Duodenal mucosa (tissue), 2 donors: Measurements from ENCODE around the gene CANT1.
"Not testable (repeated sequence)": the region's sequence is repeated elsewhere in the genome, so short reads cannot be mapped to it uniquely, and the experiment has no call there.

Experiments
- H3K27ac ChIP-seq: one replicate; pipeline ENCODE4 v1.7.0; 2013; ENCODE audit warnings: low read depth, low read length
- H3K27me3 ChIP-seq, 2 donors: one replicate each; pipeline ENCODE4 v1.7.0; 2013; ENCODE audit warnings: low read length in 2 of 2, control low read depth in 1 of 2; ENCODE audit not compliant: insufficient read depth in 2 of 2, control insufficient read depth in 1 of 2
- H3K36me3 ChIP-seq, 2 donors: one replicate each; pipeline ENCODE4 v1.7.0; 2013; ENCODE audit warnings: low read length in 2 of 2, control low read depth in 1 of 2; ENCODE audit not compliant: insufficient read depth in 2 of 2, control insufficient read depth in 1 of 2
- H3K4me1 ChIP-seq, 2 donors: one replicate each; pipeline ENCODE4 v1.7.0; 2013; ENCODE audit warnings: low read length in 2 of 2, control low read depth in 1 of 2; ENCODE audit not compliant: insufficient read depth in 2 of 2, control insufficient read depth in 1 of 2
- H3K4me3 ChIP-seq, 2 donors: one replicate each; pipeline ENCODE4 v1.7.0; 2013; ENCODE audit warnings: low read length in 2 of 2, low read depth in 1 of 2
- H3K9ac ChIP-seq, 2 donors: one replicate each; pipeline ENCODE4 v1.7.0; 2013; ENCODE audit warnings: low read length in 2 of 2, low read depth in 1 of 2
- H3K9me3 ChIP-seq, 2 donors: one replicate each; pipeline ENCODE4 v1.7.0; 2013; ENCODE audit warnings: low read length in 2 of 2, control low read depth in 1 of 2; ENCODE audit not compliant: control insufficient read depth in 1 of 2

Gene CANT1

DNA sequence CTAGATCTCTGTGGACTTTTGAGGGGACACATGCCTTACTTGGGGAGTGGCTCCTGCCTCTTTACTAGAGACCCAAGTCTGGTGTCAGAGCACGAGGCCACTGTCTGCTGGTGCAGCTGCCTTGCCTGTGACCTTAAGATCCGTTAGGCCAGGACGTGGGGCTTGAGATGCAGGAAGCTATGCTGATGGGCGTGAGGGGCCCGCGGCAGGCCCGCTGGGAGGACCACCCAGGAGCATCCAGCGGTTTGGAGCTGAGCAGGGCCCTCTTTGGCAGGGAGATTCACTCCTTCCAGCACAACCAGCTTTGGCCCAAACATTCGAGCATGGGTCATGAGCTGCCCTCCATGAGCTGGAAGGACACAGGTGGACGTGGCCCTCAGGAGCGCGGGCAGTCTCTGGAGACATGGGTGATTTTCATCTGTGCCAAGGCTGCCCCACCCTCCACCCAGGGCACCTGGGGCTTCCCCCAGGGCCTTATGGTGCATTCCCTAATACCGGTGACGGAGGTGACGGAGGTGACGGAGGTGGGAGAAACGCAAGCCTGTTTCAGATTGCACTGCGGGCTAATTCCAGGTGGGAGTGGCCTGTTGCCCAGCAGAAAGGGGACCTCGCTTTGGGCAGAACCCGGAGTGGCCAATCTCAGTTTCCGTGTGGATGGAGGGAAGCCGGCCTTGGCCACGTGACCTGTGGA is 42.5 kb downstream of the CANT1 start:
- Histone ChIP-seq H3K9me3 (no peaks in the 10 kb centered on the region), H3K27me3 (no peaks in the 10 kb centered on the region), H3K36me3 (peaks cover 3 to 44% of the 10 kb centered on the region in 2 donors), H3K4me3 (no peak overlapping the region), H3K9ac (no peak overlapping the region), H3K27ac (no peak overlapping the region), H3K4me1 (peaks cover 17 to 34% of the 10 kb centered on the region in 2 donors)

GRCh38 chr17:78966123-78966813 is 43.3 kb downstream of the CANT1 start:
- Histone ChIP-seq H3K9ac (no peak overlapping the region), H3K36me3 (peaks cover 3 to 42% of the 10 kb centered on the region in 2 donors), H3K4me3 (no peak overlapping the region), H3K27ac (no peak overlapping the region), H3K9me3 (no peaks in the 10 kb centered on the region), H3K27me3 (no peaks in the 10 kb centered on the region), H3K4me1 (peaks cover 13 to 30% of the 10 kb centered on the region in 2 donors)

GRCh38 chr17:78965491-78965924 is 44.1 kb downstream of the CANT1 start:
- Histone ChIP-seq H3K27me3 (no peaks in the 10 kb centered on the region), H3K9ac (no peak overlapping the region), H3K27ac (no peak overlapping the region), H3K9me3 (no peaks in the 10 kb centered on the region), H3K36me3 (peaks cover 3 to 38% of the 10 kb centered on the region in 2 donors), H3K4me1 (peaks cover 6 to 22% of the 10 kb centered on the region in 2 donors), H3K4me3 (no peak overlapping the region)

GRCh38 chr17:78963378-78963777 is 46.2 kb downstream of the CANT1 start:
- Histone ChIP-seq H3K27ac (no peak overlapping the region), H3K27me3 (no peaks in the 10 kb centered on the region), H3K4me1 (peaks cover 10 to 18% of the 10 kb centered on the region in 2 donors), H3K9ac (no peak overlapping the region), H3K9me3 (no peaks in the 10 kb centered on the region), H3K4me3 (no peak overlapping the region), H3K36me3 (peaks cover 0 to 22% of the 10 kb centered on the region in 2 donors)

DNA sequence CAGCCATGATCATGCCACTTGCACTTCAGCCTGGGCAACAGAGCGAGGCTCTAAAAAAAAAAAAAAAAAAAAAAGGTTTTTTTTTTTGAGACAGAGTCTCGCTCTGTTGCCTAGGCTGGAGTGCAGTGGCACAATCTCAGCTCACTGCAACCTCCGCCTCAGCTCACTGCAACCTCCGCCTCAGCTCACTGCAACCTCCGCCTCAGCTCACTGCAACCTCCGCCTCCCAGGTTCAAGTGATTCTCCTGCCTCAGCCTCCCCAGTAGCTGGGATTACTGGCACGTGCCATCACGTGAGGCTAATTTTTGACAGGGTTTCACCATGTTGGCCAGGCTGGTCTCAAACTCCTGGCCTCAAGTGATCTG is 46.6 kb downstream of the CANT1 start:
- Histone ChIP-seq H3K4me1 (peaks cover 10 to 18% of the 10 kb centered on the region in 2 donors), H3K36me3 (peaks cover 0 to 18% of the 10 kb centered on the region in 2 donors)
- not testable (repeated sequence) for H3K9ac ChIP-seq, H3K27ac ChIP-seq, H3K9me3 ChIP-seq, H3K4me3 ChIP-seq, H3K27me3 ChIP-seq

DNA sequence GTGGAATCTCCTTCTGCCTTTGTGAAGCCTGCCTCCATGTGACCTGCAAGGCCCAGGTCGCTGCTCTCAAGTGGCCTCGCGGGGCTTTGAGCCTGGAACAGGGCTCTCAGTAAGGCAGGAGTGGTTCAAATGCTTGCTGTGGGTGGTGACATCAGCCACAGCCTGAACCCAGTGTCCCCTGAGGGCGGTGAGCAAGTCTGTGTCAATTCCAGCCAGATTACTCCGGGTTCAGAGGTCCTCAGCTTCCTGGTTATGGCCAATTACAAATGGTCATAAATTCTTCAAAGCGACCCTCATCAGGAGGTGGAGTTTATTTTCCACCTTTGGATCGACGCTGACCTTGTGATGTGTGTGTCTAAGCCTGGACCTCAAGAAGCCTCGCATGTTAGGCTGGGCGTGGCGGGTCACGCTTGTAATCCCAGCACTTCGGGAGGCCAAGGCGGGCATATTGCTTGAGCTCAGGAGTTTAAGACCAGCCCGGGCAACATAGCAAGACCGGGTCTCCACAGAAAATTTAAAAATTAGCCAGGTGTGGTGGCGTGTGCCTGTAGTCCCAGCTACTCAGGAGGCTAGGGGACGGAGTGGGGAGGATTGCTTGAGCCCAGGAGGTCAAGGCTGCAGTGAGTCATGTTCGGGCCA is 47.1 kb downstream of the CANT1 start:
- peaks cover 10 to 18% of the 10 kb centered on the region in 2 donors for H3K4me1 ChIP-seq
- no peak overlapping the region for H3K4me3 ChIP-seq
- H3K27me3 ChIP-seq: no peaks in the 10 kb centered on the region
- peaks cover 0 to 13% of the 10 kb centered on the region in 2 donors for H3K36me3 ChIP-seq
- no peak overlapping the region for H3K9ac ChIP-seq
- no peaks in the 10 kb centered on the region for H3K9me3 ChIP-seq
- no peak overlapping the region for H3K27ac ChIP-seq

GRCh38 chr17:78961571-78961970 is 48.0 kb downstream of the CANT1 start:
- Histone ChIP-seq H3K4me3 (no peak overlapping the region), H3K27ac (no peak overlapping the region), H3K36me3 (peaks cover 0 to 4% of the 10 kb centered on the region in 2 donors), H3K9me3 (no peaks in the 10 kb centered on the region), H3K27me3 (no peaks in the 10 kb centered on the region), H3K9ac (no peak overlapping the region), H3K4me1 (peaks cover 10 to 18% of the 10 kb centered on the region in 2 donors)

- no peak overlapping the region for H3K27ac ChIP-seq
- H3K9ac ChIP-seq: no peak overlapping the region
- H3K4me3 ChIP-seq: no peak overlapping the region
- no peaks in the 10 kb centered on the region for H3K36me3 ChIP-seq
- H3K27me3 ChIP-seq: no peaks in the 10 kb centered on the region
- H3K9me3 ChIP-seq: no peaks in the 10 kb centered on the region
- H3K4me1 ChIP-seq: peaks cover 10 to 18% of the 10 kb centered on the region in 2 donors
Measured at GRCh38 chr17:78960928-78961327, 48.6 kb downstream of the CANT1 start.

DNA sequence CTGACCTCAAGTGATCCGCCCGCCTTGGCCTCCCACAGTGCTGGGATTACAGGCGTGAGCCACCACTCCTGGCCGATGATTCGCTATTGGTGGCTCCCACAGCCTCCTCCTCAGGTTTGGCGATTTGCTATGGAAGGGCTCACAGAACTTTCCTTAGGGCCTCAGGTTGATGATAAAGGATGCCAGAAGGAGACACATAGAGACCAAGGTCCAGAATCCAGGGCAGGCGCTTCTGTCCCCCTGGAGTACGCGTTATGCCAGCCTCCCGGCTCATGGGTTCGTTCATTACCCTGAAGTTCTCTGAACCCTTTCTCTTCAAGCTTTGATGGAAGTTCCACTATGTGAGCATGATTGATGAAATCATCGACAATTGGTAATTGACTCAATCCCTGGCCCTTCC is 49.8 kb downstream of the CANT1 start:
- H3K27me3 ChIP-seq: no peaks in the 10 kb centered on the region
- peaks cover 10 to 14% of the 10 kb centered on the region in 2 donors for H3K4me1 ChIP-seq
- H3K9ac ChIP-seq: no peak overlapping the region
- no peak overlapping the region for H3K4me3 ChIP-seq
- H3K9me3 ChIP-seq: no peaks in the 10 kb centered on the region
- H3K27ac ChIP-seq: no peak overlapping the region
- no peaks in the 10 kb centered on the region for H3K36me3 ChIP-seq

- Histone ChIP-seq H3K36me3 (no peaks in the 10 kb centered on the region), H3K4me3 (no peak overlapping the region), H3K4me1 (peaks cover 10 to 14% of the 10 kb centered on the region in 2 donors), H3K27me3 (no peaks in the 10 kb centered on the region), H3K27ac (no peak overlapping the region), H3K9me3 (no peaks in the 10 kb centered on the region), H3K9ac (no peak overlapping the region)
Measured at GRCh38 chr17:78958641-78959127, 50.9 kb downstream of the CANT1 start.
